ENCODE results near the gene HSPG2.

The HSPG2 gene

GRCh38 chr1:21804536-21804935 lies 132.6 kb downstream of the HSPG2 start:
- H3K4me3 ChIP-seq (ENCODE audit: insufficient read depth, low read length, poor library complexity, severe bottlenecking) = no peak overlapping the region
- no peaks in the 10 kb centered on the region for H3K79me2 ChIP-seq (ENCODE audit: insufficient read depth, low read length)
- no peak overlapping the region for H3K9ac ChIP-seq (ENCODE audit: low read length)
- no peaks in the 10 kb centered on the region for H3K27me3 ChIP-seq (ENCODE audit: low read length)
- H4K20me1 ChIP-seq (ENCODE audit: low read depth, low read length) = no peaks in the 10 kb centered on the region
- H3K36me3 ChIP-seq (ENCODE audit: low read length) = no peaks in the 10 kb centered on the region
- H3K27ac ChIP-seq (ENCODE audit: low read depth, low read length) = no peak overlapping the region
- no peaks in the 10 kb centered on the region for H3F3A ChIP-seq (ENCODE audit: insufficient read depth)
- H2AFZ ChIP-seq (ENCODE audit: low read depth, low read length, severe bottlenecking) = no peak overlapping the region
- no peaks in the 10 kb centered on the region for H3K9me3 ChIP-seq (ENCODE audit: insufficient read depth, low read length)
- no peaks in the 10 kb centered on the region for H3K9me2 ChIP-seq (replicated peaks; ENCODE audit: insufficient read depth, low read length)
- TF ChIP-seq CTCF (IDR thresholded peaks at IDR 0.05; ENCODE audit: insufficient read depth, low read length, poor library complexity, severe bottlenecking) = no peak
- no peak for TF ChIP-seq EZH2phosphoT487 (conservative IDR thresholded peaks at IDR 0.05; ENCODE audit: low read length)
- H3K4me2 ChIP-seq (ENCODE audit: low read depth, low read length, poor library complexity, severe bottlenecking) = no peak overlapping the region

- no peak for TF ChIP-seq CTCF (IDR thresholded peaks at IDR 0.05; ENCODE audit: insufficient read depth, low read length, poor library complexity, severe bottlenecking)
- no peak for TF ChIP-seq EZH2phosphoT487 (conservative IDR thresholded peaks at IDR 0.05; ENCODE audit: low read length)
- Histone ChIP-seq H3K79me2 (ENCODE audit: insufficient read depth, low read length) (no peaks in the 10 kb centered on the region), H4K20me1 (ENCODE audit: low read depth, low read length) (no peaks in the 10 kb centered on the region), H3K36me3 (ENCODE audit: low read length) (no peaks in the 10 kb centered on the region), H3K27me3 (ENCODE audit: low read length) (no peaks in the 10 kb centered on the region), H3K4me3 (ENCODE audit: insufficient read depth, low read length, poor library complexity, severe bottlenecking) (no peak overlapping the region), H2AFZ (ENCODE audit: low read depth, low read length, severe bottlenecking) (no peak overlapping the region), H3K9ac (ENCODE audit: low read length) (no peak overlapping the region), H3F3A (ENCODE audit: insufficient read depth) (no peaks in the 10 kb centered on the region), H3K9me3 (ENCODE audit: insufficient read depth, low read length) (no peaks in the 10 kb centered on the region), H3K4me2 (ENCODE audit: low read depth, low read length, poor library complexity, severe bottlenecking) (no peak overlapping the region), H3K27ac (ENCODE audit: low read depth, low read length) (no peak overlapping the region), H3K9me2 (replicated peaks; ENCODE audit: insufficient read depth, low read length) (no peaks in the 10 kb centered on the region)
Observed at GRCh38 chr1:21801100-21801499, 136.0 kb downstream of the HSPG2 start.

GRCh38 chr1:21799730-21800129 lies 137.4 kb downstream of the HSPG2 start:
- Histone ChIP-seq H3K79me2 (ENCODE audit: insufficient read depth, low read length) (no peaks in the 10 kb centered on the region), H3K9ac (ENCODE audit: low read length) (no peak overlapping the region), H3K4me2 (ENCODE audit: low read depth, low read length, poor library complexity, severe bottlenecking) (no peak overlapping the region), H3K36me3 (ENCODE audit: low read length) (no peaks in the 10 kb centered on the region), H3K4me3 (ENCODE audit: insufficient read depth, low read length, poor library complexity, severe bottlenecking) (no peak overlapping the region), H3K27ac (ENCODE audit: low read depth, low read length) (no peak overlapping the region), H3K9me3 (ENCODE audit: insufficient read depth, low read length) (peaks cover 6% of the 10 kb centered on the region), H4K20me1 (ENCODE audit: low read depth, low read length) (no peaks in the 10 kb centered on the region), H3K9me2 (replicated peaks; ENCODE audit: insufficient read depth, low read length) (no peaks in the 10 kb centered on the region), H3F3A (ENCODE audit: insufficient read depth) (no peaks in the 10 kb centered on the region), H2AFZ (ENCODE audit: low read depth, low read length, severe bottlenecking) (no peak overlapping the region), H3K27me3 (ENCODE audit: low read length) (no peaks in the 10 kb centered on the region; the same call in 1 of the 2 replicates)
- TF ChIP-seq CTCF (IDR thresholded peaks at IDR 0.05; ENCODE audit: insufficient read depth, low read length, poor library complexity, severe bottlenecking) (no peak), EZH2phosphoT487 (conservative IDR thresholded peaks at IDR 0.05; ENCODE audit: low read length) (no peak)

Data from SU-DHL-6 (cell line).